NCI-H128 (cell line): ENCODE results near the gene IRF4.
"Not testable (repeated sequence)": the region's sequence is repeated elsewhere in the genome, so short reads cannot be mapped to it uniquely, and the experiment has no call there.

Experiments used
- DNase-seq: peaks from one replicate; lab custom pipeline; 2025; ENCODE audit not compliant: unreplicated experiment; lab: John Stamatoyannopoulos, UW

IRF4 gene

DNA sequence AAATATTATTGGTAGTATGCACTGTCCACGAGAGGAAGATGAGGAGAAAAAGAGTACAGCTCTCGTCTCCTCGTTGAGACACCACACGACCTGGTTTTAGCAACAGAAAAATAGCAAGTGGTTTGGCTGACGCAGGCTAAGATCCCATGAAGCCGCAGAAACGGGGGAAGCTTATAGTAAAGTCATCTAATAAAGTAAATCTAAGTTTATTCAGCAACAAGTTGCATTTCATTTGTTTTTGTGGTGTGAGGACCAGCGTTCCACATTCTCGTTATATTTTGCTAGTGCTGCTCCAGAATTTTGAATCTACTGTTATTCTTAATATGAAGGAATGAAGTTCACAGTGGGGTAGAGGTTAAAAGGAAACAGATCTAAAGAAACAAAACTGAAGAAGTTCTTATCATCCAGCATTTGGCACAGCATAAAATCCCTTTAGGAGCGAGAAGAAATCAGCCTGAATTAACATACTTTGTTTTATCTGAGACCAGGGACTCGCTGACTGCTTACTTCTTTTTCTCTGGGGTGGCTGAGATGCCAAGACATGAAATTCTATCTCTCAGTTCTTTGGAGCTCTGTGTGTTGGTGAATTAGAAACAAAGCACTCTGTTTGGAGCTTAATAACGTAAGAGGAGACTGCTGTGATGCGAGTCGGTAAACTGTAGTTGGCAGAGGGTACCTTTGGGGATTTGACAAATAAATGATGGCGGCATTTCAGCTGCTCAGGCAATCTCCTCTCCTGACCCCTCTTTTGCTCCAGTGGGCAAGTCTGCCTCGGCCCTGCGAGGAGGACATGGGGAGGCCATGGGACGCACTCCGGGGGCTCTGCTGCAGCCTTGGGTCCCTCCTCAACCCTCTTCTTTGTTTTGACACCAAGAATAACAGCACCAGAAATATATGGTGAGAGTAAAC lies 24.9 kb upstream of the IRF4 start:
- no peak for DNase-seq

GRCh38 chr6:367298-367794 lies 24.2 kb upstream of the IRF4 start:
- no peak for DNase-seq

GRCh38 chr6:367891-368630 lies 23.5 kb upstream of the IRF4 start:
- DNase-seq, result no peak

GRCh38 chr6:369559-370431 lies 21.8 kb upstream of the IRF4 start:
- no peak for DNase-seq

DNA sequence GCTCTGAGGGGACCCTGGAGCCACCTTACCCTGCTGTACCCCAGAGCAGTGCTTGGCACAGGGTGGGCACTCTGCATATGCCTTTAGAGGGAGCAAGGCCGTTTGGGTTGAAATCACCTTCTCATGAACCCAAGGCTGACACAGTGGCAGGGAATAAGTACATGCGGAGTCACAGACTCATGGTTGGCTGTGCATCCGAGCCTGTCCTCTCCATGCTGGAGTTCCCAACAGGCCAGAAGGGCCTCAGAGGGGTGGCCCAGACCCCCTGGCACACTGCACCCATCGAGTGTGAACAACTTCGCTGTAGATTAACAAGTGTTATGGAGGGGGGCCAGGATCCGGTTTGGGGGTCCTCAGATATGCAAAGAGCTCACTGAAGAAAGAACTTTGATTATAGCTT lies 21.0 kb upstream of the IRF4 start:
- no peak for DNase-seq

- not testable (repeated sequence) for DNase-seq
Measured at GRCh38 chr6:371851-372250, 19.7 kb upstream of the IRF4 start.

GRCh38 chr6:372336-372911 lies 19.1 kb upstream of the IRF4 start:
- DNase-seq, result no peak

- no peak for DNase-seq
Measured at GRCh38 chr6:373031-373430, 18.5 kb upstream of the IRF4 start.

DNA sequence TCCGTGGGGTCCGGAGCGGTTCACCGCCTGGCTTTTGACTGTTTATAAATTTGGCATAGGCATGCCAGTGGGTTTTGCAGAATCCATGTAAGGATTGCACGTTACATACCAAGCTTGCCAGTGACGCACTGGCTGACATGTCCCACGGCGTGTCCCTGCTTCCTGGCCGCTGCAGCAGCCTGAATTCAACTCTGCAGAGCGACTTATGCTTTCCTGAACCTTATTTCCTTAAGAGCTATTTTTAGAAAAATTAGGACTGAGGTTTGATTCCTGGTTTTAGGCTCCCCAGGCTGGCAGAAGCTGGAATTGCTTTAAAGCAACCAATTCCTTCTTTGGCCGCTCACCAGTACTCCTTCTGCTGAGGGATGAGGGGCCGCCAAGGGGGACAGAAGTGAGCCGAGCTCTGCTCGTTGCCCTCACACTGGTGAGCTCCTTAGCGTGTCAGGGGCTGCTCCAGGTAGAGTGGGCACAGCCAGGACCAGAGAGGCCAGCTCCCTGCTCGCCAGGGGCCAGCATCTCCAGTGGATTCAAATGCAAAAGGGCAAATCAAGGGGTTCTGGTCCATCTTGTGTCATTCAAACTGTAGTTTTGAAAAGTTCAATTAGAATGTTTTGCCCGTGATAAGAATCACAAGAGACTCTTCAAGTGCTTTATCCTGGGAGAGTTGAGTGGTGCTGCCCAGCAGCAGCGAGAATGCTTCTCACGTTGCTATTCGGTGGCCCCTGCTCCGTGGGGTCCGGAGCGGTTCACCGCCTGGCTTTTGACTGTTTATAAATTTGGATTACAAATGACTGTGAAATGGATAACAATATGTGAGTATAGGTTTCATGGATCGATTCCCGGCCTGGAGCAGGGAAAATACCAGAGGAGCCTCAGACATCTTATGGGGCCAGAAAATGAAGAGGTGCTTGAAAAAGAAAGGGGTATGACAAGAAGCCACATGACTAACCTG lies 17.5 kb upstream of the IRF4 start:
- no peak for DNase-seq

- DNase-seq, result no peak
Measured at GRCh38 chr6:374956-375355, 16.6 kb upstream of the IRF4 start.

GRCh38 chr6:376827-377640 lies 14.5 kb upstream of the IRF4 start:
- DNase-seq, result no peak

DNA sequence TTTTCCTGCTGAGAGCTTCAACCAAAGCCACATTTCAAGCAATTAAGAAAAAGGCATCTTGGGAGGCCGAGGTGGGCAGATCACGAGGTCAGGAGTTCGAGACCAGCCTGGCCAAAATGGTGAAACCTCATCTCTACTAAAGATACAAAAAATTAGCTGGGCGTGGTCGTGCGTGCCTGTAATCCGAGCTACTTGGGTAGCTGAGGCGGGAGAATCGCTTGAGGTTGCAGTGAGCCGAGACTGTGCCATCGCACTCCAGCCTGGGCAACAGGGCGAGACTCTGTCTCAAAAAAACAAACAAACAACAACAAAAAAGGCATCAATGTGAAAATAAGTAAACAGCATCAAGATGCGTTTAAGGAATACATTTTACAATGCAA lies 13.9 kb upstream of the IRF4 start:
- not testable (repeated sequence) for DNase-seq

GRCh38 chr6:378090-378957 lies 13.2 kb upstream of the IRF4 start:
- DNase-seq, result no peak

- no peak for DNase-seq
Measured at GRCh38 chr6:378958-379409, 12.6 kb upstream of the IRF4 start.

DNA sequence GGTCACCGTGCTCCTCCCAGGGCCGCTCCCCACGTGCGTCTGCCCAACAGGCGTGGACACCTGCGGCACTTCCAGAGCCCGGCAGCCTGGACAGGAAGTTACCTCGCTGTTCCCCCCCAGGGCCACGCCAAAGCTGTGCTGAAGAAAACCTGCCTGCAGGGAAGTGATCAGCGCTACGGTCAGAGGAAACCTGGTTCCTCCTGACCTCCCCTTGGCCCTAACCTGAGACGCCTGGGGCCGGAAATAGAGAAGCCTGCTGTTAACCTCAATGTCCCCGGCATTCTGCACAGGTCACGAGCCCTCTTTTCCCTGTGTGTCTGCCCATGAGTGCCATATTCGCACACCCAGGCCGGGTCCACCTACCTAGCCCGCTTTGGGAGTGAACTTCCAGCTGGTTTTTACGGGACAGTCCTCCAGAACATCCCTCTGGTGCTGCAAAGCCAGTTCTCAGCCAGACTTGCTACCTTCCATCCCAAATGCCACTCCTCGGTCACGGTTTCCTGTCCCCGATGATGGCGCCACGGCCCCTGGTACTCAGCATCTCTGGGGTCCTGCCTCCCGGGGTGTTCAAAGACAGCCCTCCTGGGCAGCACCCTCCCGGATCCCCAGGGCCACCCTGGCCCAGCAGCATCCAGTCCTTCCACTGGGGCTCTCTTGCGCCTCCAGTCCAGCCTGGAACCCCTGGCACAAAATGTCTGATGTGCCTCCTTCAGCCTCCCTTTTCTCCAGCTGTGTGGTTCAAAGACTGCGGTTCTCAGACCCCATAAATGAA lies 12.0 kb upstream of the IRF4 start:
- DNase-seq, result no peak

GRCh38 chr6:380234-381218 lies 11.0 kb upstream of the IRF4 start:
- DNase-seq, result no peak
